Subcutaneous abdominal adipose tissue (tissue), 5 donors: ENCODE data around the gene MYLK.
"Not testable (repeated sequence)": the region's sequence is repeated elsewhere in the genome, so short reads cannot be mapped to it uniquely, and the experiment has no call there.

Experiments
- H3K27ac ChIP-seq: one replicate; pipeline ENCODE4 v1.7.0; 2013; ENCODE audit warnings: low read depth, mild to moderate bottlenecking, inconsistent platforms, low read length, moderate library complexity
- H3K27me3 ChIP-seq, 5 donors: one replicate each; pipeline ENCODE4 v1.7.0; 2013; ENCODE audit warnings: low read length in 5 of 5, inconsistent platforms in 1 of 5; ENCODE audit not compliant: control insufficient read depth in 5 of 5, insufficient read depth in 4 of 5
- H3K36me3 ChIP-seq, 5 donors: one replicate each; pipeline ENCODE4 v1.7.0; 2013; ENCODE audit warnings: low read length in 5 of 5; ENCODE audit not compliant: control insufficient read depth in 5 of 5, insufficient read depth in 5 of 5
- H3K4me1 ChIP-seq, 5 donors: one replicate each; pipeline ENCODE4 v1.7.0; 2013; ENCODE audit warnings: low read length in 5 of 5, mild to moderate bottlenecking in 3 of 5, moderate library complexity in 1 of 5; ENCODE audit not compliant: control insufficient read depth in 5 of 5, insufficient read depth in 5 of 5
- H3K4me3 ChIP-seq, 5 donors: one replicate each; pipeline ENCODE4 v1.7.0; 2013; ENCODE audit warnings: low read length in 5 of 5, low read depth in 1 of 5
- H3K9ac ChIP-seq, 5 donors: one replicate each; pipeline ENCODE4 v1.7.0; 2013; ENCODE audit warnings: low read length in 5 of 5, mild to moderate bottlenecking in 4 of 5, moderate library complexity in 3 of 5
- H3K9me3 ChIP-seq, 5 donors: one replicate each; pipeline ENCODE4 v1.7.0; 2013; ENCODE audit warnings: low read length in 5 of 5; ENCODE audit not compliant: control insufficient read depth in 5 of 5
- donor health status: healthy.
- donor health status: healthy.
- donor health status: healthy.
- donor health status: healthy.
- donor health status: healthy.

Gene MYLK

DNA sequence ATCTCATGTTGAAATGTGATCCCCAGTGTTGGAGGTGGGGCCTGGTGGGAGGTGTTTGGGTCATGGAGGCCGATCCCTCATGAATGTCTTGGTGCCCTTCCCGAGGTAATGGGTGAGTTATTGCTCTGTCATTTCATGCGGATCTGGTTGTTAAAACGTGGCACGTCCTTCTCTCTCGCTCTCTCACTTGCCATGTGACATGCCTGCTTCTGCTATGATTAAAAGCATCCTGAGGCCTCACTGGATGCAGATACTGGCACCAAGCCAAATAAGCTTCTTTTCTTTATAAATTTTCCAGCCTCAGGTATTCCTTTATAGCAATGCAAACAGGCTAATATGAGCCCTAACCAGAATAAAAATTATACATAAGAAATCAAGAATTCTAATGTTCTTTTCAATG, 267.5 kb downstream of the MYLK start:
- H3K4me1 ChIP-seq: peaks cover 15 to 29% (median 26%) of the 10 kb centered on the region in 5 donors
- no peak overlapping the region for H3K4me3 ChIP-seq

DNA sequence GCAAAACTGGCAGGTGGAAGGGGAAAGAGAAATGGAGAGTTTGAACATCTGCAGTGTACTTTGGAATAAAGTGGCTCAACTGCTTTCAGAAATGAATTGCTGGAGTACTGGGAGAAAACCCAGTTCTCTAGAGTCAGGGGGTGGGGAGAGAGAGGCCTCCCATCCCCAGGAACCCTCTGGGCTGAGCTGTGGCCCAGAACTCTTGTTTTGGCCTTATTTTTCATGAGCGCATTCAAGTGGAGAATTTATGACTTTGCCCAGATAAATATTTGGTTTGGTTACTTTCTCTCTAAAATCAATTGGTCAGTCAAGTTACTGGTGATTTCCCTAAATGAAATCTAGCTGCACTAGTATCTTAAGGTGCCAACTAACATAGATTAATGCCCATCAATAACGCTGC, 270.6 kb downstream of the MYLK start:
- Histone ChIP-seq H3K27me3 (no peaks in the 10 kb centered on the region), H3K4me3 (no peak overlapping the region), H3K36me3 (peaks cover 15 to 29% (median 19%) of the 10 kb centered on the region in 5 donors), H3K27ac (no peak overlapping the region), H3K9me3 (no peaks in the 10 kb centered on the region), H3K9ac (no peak overlapping the region), H3K4me1 (peaks cover 5 to 19% (median 15%) of the 10 kb centered on the region in 5 donors)

More for the DNA sequence above, 267.5 kb downstream of the MYLK start:
- H3K9me3 ChIP-seq: no peaks in the 10 kb centered on the region
- H3K27ac ChIP-seq: no peak overlapping the region
- peaks cover 15 to 35% (median 21%) of the 10 kb centered on the region in 5 donors for H3K36me3 ChIP-seq
- no peaks in the 10 kb centered on the region for H3K27me3 ChIP-seq
- no peak overlapping the region for H3K9ac ChIP-seq

DNA sequence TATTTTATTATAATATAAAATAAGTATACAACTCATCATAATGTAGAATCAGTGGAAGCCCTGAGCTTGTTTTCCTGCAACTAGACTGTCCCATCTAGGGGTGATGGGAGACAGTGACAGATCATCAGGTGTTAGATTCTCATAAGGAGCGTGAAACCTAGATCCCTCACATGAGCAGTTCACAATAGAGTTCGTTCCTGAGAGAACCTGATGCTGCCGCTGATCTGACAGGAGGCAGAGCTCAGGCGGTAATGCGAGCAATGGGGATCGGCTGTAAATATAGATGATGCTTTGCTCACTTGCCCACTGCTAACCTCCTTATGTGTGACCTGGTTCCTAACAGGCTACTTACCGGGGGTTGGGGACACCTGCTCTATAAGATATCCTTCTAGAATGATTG, 272.5 kb downstream of the MYLK start:
- not testable (repeated sequence) for H3K27ac ChIP-seq, H3K4me1 ChIP-seq

DNA sequence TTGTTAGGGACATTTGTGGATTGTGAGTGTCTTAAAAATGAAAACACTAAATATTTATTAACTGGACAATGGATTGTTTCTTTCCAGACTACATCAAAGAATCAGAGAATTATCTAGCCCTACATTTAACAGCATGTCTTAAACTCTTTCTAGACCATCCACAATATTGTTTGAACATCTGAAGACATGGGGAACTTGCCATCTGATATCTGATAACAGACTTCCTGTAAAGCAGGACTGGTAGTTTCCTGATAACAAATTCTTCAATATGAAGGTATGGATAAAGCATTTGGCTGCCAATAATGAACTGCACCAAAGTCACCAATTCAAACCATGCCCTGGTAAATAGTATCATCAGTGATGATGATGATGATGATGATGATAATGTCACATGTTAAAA, 273.1 kb downstream of the MYLK start:
- Histone ChIP-seq H3K4me1 (no peaks in the 10 kb centered on the region), H3K9ac (no peak overlapping the region), H3K27ac (no peak overlapping the region), H3K9me3 (no peaks in the 10 kb centered on the region), H3K36me3 (peaks cover 13 to 27% (median 18%) of the 10 kb centered on the region in 5 donors), H3K4me3 (no peak overlapping the region), H3K27me3 (no peaks in the 10 kb centered on the region)

More for the DNA sequence above, 272.5 kb downstream of the MYLK start:
- H3K36me3 ChIP-seq: peaks cover 13 to 29% (median 18%) of the 10 kb centered on the region in 5 donors
- not testable (repeated sequence) for H3K4me3 ChIP-seq, H3K9me3 ChIP-seq, H3K27me3 ChIP-seq, H3K9ac ChIP-seq

DNA sequence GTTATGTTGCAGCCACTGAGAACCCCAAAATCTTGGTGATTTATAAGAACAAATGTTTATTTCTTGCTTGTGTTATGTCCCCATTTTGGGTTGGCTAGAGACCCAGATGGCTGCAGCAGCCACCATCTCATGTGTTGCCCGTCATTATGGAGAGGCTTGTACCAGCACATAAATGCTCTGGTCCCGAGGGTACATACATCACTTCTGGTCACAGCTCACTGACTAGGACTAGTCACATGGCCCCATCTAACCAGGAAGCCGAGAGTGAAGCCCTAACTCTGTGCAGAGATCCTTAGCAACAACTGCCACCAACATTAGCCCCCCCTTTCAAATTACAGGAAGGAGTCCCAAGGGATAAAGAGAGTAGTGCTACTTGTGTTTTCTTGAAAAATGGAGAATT, 273.8 kb downstream of the MYLK start:
- Histone ChIP-seq H3K9ac (no peak overlapping the region), H3K27me3 (no peaks in the 10 kb centered on the region), H3K9me3 (no peaks in the 10 kb centered on the region), H3K36me3 (peaks cover 13 to 27% (median 18%) of the 10 kb centered on the region in 5 donors), H3K27ac (no peak overlapping the region), H3K4me1 (no peaks in the 10 kb centered on the region), H3K4me3 (no peak overlapping the region)

DNA sequence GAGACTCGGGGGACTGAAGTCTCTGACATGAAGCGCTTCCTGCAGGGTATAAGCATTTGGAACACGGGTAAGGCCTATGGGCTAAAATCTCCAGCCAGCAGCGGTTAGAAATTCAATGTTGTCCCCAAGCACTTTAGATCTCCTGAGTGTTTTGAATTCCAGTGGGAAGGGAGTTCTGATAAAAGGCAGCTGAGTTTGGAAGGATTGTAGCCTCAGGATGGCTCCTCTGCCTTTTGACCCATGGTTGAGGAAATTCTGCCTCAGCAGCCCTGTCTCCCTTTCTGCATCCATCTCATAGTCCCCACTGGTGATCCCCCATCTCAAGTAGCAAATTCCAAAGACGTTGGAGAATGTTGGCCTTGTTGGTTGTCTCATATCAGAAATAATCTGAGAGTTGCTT, 275.1 kb downstream of the MYLK start:
- Histone ChIP-seq H3K9ac (no peak overlapping the region), H3K9me3 (no peaks in the 10 kb centered on the region), H3K4me1 (peaks cover 0 to 7% (median 4%) of the 10 kb centered on the region in 5 donors), H3K36me3 (peaks cover 12 to 25% (median 18%) of the 10 kb centered on the region in 5 donors), H3K27me3 (no peaks in the 10 kb centered on the region), H3K27ac (no peak overlapping the region), H3K4me3 (no peak overlapping the region)

DNA sequence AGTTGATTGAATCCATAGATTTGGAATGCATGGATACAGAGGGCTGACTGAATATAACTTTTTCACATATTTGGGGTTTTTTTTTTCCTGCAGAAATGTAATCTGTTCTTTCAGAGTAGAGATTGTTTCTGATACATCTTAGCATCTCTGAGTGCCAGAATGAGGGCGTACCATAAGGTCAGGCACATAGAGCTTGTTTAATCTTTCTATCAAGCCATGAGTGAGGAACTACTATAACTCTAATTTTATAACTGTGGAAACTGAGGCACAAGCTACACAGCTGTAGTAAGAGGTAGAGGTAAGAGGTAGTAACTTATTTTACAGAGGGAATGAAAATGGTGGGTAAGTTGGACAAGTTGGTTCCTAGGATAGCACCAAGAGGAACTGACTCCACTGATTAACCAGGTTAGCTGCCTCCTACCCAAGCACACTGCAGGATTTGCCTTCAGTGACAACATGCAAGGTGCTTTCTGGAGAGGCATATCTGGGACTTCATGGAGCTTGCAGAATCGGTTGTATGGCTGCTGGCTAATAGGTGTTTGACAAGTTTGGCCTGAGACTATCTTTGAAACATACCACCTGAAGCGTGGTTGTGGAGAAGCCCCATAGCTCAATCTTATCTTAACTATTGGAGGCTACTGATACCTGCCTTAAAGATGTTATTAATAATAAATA, 275.7 kb downstream of the MYLK start:
- peaks cover 0 to 12% (median 4%) of the 10 kb centered on the region in 5 donors for H3K4me1 ChIP-seq
- H3K4me3 ChIP-seq: no peak overlapping the region
- no peak overlapping the region for H3K27ac ChIP-seq
- H3K36me3 ChIP-seq: peaks cover 6 to 18% (median 13%) of the 10 kb centered on the region in 5 donors
- no peak overlapping the region for H3K9ac ChIP-seq
- H3K9me3 ChIP-seq: no peaks in the 10 kb centered on the region
- no peaks in the 10 kb centered on the region for H3K27me3 ChIP-seq

DNA sequence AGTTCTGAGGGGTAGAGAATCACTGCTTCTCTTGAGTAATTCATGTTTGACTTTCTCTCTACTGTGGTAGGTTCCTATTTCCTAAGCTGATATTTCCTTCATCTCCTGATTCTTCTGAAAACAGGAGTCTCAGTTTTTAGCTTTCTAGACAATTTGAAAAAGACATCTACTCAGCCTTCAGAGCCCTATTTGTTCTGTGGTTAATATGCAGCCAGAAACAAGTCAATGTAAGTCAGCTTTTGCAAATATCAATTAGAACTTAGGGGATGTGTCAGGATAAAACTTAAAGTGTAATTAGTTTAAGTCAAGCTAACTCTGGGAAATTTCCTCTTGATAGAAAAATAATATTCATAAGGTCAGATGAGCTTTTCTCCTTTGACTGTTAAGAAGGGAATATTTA, 277.6 kb downstream of the MYLK start:
- no peak overlapping the region for H3K9ac ChIP-seq
- H3K4me1 ChIP-seq: peaks cover 0 to 16% (median 4%) of the 10 kb centered on the region in 5 donors
- H3K36me3 ChIP-seq: peaks cover 0 to 4% (median 2%) of the 10 kb centered on the region in 5 donors
- no peaks in the 10 kb centered on the region for H3K9me3 ChIP-seq
- no peak overlapping the region for H3K4me3 ChIP-seq
- H3K27me3 ChIP-seq: no peaks in the 10 kb centered on the region
- H3K27ac ChIP-seq: no peak overlapping the region

DNA sequence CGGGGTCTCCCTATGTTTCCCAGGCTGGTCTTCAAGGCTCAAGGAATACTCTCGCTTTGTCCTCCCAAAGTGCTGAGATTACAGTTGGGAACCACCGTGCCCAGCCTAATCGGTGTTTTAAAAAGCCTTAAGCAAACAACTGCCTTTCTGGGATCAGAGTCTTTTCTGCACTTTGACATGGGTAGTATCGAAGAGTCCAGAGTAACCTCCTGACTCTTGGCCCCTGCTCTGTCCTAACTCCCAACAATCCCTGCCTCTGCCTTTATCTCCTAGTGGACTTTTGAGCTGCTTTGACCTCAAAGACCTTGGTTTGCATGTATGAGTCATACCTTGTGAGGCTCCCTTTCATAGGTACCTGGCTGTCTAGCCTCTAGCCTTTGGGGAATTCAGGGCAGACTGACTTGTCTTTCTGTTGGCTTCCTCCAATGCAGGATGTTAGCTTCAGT, 278.3 kb downstream of the MYLK start:
- peak overlapping the region; percentile 51 for H3K27ac ChIP-seq

DNA sequence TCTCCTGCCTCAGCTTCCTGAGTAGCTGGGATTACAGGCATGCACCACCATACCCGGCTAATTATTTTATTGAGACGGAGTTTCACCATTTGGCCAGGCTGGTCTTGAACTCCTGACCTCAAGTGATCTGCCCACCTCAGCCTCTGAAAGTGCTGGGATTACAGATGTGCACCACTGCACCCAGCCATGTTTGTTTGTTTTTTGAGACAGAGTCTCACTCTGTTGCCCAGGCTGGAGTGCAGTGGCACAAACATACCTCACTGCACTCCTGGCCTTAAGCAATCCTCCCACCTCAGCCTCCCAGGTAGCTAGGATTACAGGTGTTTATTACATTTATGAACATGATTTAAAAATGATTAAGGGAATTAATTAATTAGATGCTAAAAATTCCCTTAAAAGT, 281.0 kb downstream of the MYLK start:
- not testable (repeated sequence) for H3K36me3 ChIP-seq, H3K9me3 ChIP-seq, H3K27me3 ChIP-seq, H3K4me3 ChIP-seq, H3K9ac ChIP-seq
- Histone ChIP-seq H3K4me1 (peaks cover 0 to 16% (median 4%) of the 10 kb centered on the region in 5 donors), H3K27ac (peak overlapping the region; percentile 54)

More for the DNA sequence above, 278.3 kb downstream of the MYLK start:
- Histone ChIP-seq H3K4me3 (no peak overlapping the region), H3K27me3 (no peaks in the 10 kb centered on the region), H3K9ac (no peak overlapping the region), H3K4me1 (peaks cover 0 to 16% (median 4%) of the 10 kb centered on the region in 5 donors), H3K9me3 (no peaks in the 10 kb centered on the region), H3K36me3 (peaks cover 0 to 2% (median 0%) of the 10 kb centered on the region in 5 donors)
